ENCODE results near the gene DHRS7B.
"Not testable (repeated sequence)": the region's sequence is repeated elsewhere in the genome, so short reads cannot be mapped to it uniquely, and the experiment has no call there.

Gene DHRS7B

DNA sequence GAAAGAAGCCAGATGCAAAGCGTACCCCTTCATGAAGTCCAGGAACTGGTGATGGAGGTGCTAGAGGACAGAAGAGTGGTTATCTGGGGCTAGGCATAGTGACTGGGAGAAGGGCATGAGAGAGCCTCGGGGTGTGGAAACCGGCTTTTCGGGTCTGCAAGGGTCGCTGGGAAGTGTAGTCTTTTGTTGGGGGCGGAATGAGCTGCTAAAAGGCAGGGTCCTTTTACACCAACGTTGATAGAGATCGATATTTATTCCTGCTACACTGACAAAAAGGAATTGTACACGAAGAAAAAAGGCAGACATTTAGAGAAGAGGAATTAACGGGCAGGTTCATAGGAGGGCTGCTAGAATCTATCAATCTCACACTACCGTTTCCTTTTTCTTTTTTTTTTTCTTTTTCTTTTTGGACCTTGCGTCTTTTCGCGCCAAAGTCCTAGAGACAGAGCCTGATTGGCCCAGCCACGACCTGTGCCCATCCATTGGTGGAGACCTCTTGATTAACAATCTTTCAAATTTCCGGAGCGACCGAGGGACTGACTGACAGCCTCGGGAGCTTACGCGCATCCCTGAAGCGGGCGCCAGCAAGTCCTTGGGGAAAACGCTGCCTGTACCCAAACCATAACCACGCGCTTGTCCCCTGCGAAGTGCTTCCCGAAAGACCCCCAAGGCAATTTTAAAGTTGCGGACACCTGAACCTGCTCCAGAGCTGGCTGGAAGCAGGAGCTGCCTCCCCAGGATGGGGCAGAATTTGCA lies 27.7 kb upstream of the DHRS7B start:
- TF ChIP-seq, protein P1, sequence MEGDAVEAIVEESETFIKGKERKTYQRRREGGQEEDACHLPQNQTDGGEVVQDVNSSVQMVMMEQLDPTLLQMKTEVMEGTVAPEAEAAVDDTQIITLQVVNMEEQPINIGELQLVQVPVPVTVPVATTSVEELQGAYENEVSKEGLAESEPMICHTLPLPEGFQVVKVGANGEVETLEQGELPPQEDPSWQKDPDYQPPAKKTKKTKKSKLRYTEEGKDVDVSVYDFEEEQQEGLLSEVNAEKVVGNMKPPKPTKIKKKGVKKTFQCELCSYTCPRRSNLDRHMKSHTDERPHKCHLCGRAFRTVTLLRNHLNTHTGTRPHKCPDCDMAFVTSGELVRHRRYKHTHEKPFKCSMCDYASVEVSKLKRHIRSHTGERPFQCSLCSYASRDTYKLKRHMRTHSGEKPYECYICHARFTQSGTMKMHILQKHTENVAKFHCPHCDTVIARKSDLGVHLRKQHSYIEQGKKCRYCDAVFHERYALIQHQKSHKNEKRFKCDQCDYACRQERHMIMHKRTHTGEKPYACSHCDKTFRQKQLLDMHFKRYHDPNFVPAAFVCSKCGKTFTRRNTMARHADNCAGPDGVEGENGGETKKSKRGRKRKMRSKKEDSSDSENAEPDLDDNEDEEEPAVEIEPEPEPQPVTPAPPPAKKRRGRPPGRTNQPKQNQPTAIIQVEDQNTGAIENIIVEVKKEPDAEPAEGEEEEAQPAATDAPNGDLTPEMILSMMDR (IDR thresholded peaks at IDR 0.05; ENCODE audit: low read depth, low read length, missing control alignments): no peak
- peak; percentile 75 for DNase-seq (ENCODE audit: low read depth)
- H3K4me3 ChIP-seq (ENCODE audit: low read depth, low read length): peak overlapping the region; percentile 54

DNA sequence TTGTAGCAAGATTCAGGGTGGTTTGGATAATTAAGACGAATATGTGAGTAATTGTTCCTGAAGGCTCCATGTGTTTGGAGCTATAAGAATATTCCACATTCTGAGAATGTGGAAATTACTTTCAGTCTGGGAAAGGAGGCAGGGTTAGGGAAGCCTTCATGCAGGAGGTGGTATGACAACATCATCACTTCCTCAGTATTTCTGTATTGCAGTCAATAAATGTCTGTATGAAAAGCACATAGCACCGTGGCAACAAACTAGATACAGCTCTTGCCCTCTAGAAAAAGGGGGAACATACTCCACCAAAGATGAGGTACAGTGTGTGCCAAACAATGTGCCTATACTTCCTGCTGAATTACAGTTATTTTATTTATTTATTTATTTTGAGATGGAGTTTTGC lies 26.1 kb upstream of the DHRS7B start:
- DNase-seq (ENCODE audit: low read depth): no peak
- TF ChIP-seq, protein P1 (IDR thresholded peaks at IDR 0.05; ENCODE audit: low read depth, low read length, missing control alignments): no peak
- H3K4me3 ChIP-seq (ENCODE audit: low read depth, low read length): no peak overlapping the region

DNA sequence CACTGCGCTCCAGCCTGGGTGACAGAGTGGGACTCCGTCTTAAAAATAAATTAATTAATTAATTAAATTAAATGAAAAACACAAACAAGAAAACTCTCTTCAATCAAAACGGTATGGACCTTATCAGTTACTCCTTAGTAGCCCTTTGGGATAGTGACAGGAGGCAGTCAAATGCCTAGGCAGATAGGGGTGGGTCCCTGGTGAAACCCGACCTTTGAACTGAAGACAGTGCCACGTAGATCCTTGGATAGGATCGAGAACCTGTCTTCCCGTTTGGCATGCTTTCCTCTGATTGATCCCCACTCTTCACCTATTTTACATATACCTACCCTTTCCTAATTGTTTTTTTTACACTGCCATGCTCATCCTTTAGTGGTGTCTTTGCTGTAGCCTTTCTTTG lies 22.2 kb upstream of the DHRS7B start:
- no peak overlapping the region for H3K4me3 ChIP-seq (ENCODE audit: low read depth, low read length)
- DNase-seq (ENCODE audit: low read depth): no peak
- TF ChIP-seq, protein P1 (IDR thresholded peaks at IDR 0.05; ENCODE audit: low read depth, low read length, missing control alignments): no peak

DNA sequence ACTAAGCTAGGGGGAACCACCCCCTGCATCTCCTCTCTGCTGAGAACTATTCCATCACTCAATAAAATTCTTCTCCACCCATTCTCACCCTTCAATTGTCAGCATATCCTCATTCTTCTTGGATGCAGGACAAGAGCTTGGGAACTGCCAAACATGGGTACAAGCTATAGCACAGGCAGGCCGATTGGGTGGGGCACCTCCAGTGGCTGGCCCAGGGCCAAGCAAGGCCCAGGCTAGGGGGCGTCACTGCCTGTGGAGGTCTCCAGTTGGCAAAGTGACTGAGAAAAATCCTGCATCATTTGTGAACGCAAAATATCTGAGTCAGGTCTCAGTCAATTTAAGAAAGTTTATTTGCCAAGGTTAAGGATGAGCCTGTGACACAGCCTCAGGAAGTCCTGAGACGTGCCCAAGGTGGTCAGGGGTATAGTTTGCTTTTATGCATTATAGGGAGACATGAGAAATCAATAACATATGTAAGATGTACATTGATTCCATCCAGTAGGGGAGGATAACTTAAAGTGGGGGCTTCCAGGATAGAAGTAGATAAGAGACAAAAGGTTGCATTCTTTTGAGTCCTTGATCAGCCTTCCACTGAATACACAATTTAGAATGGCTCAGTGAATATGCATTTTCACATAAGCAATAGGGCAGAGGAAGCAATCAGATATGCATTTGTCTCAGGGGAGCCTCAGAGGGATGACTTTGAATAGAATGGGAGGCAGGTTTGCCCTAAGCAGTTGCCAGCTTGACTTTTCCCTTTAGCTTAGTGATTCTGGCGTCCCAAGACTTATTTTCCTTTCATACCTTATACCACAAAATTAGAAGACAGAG lies 21.5 kb upstream of the DHRS7B start:
- TF ChIP-seq, protein P1 (IDR thresholded peaks at IDR 0.05; ENCODE audit: low read depth, low read length, missing control alignments): no peak
- DNase-seq (ENCODE audit: low read depth): no peak
- H3K4me3 ChIP-seq (ENCODE audit: low read depth, low read length): no peak overlapping the region

DNA sequence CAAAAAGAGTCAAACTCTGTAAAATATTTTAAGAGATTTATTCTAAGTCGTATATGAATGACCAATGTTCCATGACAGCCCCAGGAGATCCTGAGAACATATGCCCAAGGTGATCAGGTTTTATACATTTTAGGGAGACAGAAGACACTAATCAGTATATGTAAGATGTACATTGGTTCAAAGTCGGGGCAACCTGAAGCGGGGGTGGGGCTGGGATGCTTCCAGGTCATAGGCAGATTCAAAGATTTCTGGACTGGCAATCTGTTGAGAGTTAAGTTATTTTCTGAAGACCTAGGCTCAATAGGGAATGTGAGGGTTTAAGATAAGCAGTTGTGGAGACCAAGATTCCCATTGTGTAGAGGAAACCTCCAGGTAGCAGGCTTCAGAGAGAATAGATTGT lies 20.4 kb upstream of the DHRS7B start:
- H3K4me3 ChIP-seq (ENCODE audit: low read depth, low read length): no peak overlapping the region
- no peak for DNase-seq (ENCODE audit: low read depth)
- TF ChIP-seq, protein P1 (IDR thresholded peaks at IDR 0.05; ENCODE audit: low read depth, low read length, missing control alignments): no peak

DNA sequence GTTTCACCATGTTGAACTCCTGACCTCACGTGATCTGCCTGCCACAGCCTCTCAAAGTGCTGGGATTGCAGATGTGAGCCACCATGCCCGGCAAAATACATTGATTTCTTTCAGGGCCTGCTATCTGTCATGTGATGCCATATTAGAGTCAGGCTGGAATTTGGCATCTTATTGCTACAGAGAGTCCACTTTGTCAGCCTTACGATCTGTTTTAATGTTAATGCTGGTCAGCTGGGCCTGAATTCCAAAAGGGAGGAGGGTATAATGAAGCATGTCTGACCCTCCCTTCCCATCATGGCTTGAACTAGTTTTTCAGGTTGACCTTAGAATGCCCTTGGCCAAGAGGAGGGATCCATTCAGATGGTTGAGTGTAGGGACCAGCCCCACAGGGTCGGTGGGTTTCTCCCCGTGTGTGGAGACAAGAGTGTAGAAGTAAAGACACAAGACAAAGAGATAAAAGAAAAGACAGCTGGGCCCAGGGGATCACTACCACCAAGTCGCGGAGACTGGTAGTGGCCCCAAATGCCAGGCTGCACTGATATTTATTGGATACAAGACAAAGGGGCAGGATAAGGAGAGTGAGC lies 19.6 kb upstream of the DHRS7B start:
- not testable (repeated sequence) for H3K4me3 ChIP-seq (ENCODE audit: low read depth, low read length); DNase-seq (ENCODE audit: low read depth)

DNA sequence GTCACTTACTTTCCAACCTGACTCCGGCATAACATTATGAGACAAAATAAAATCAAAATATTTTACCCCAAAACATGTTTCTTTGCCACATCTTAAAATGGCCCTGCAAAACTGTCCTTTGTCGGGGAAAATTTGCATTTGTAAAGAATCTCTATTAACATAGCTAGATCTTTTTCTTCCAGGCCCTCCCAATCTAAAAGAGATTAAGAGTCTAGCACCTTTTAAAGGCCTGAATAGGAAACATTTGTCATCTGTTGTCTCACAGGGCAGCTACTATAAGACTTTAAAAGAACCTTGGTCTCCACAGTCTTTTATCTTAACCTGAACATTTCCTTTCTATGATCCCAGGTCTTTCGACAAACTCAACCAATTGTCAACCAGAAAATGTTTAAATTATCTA lies 18.1 kb upstream of the DHRS7B start:
- no peak for DNase-seq (ENCODE audit: low read depth)
- H3K4me3 ChIP-seq (ENCODE audit: low read depth, low read length): no peak overlapping the region
- TF ChIP-seq, protein P1 (IDR thresholded peaks at IDR 0.05; ENCODE audit: low read depth, low read length, missing control alignments): no peak
